HG02623 (cell line): ENCODE data around the gene PDRG1.

ENCODE experiments used
- ATAC-seq: cut with Tn5 transposase; IDR thresholded peaks from one replicate; pipeline ENCODE4 v1.9.1; 2021; ENCODE audit warnings: moderate library complexity; ENCODE audit not compliant: unreplicated experiment

The PDRG1 gene

GRCh38 chr20:31909253-31910070, 42.4 kb downstream of the PDRG1 start:
- no peak for ATAC-seq

- no peak for ATAC-seq
Observed at GRCh38 chr20:31908424-31908823, 43.4 kb downstream of the PDRG1 start.

- no peak for ATAC-seq
Observed at GRCh38 chr20:31908016-31908415, 43.8 kb downstream of the PDRG1 start.

GRCh38 chr20:31907046-31907445, 44.8 kb downstream of the PDRG1 start:
- no peak for ATAC-seq

GRCh38 chr20:31906001-31906400, 45.8 kb downstream of the PDRG1 start:
- no peak for ATAC-seq

- ATAC-seq: no peak
Observed at GRCh38 chr20:31903627-31904386, 48.0 kb downstream of the PDRG1 start.

GRCh38 chr20:31901615-31902014, 50.2 kb downstream of the PDRG1 start:
- ATAC-seq: no peak

GRCh38 chr20:31897541-31897940, 54.3 kb downstream of the PDRG1 start:
- ATAC-seq: no peak

- no peak for ATAC-seq
Observed at GRCh38 chr20:31896049-31896448, 55.8 kb downstream of the PDRG1 start.

- ATAC-seq: peak; percentile 95
Observed at GRCh38 chr20:31894980-31895675, 56.7 kb downstream of the PDRG1 start.
